HG03025 (cell line): ENCODE results near the gene SOX13.

Source experiments
- ATAC-seq: cut with Tn5 transposase; IDR thresholded peaks from one replicate; pipeline ENCODE4 v1.9.1; 2021; ENCODE audit warnings: mild to moderate bottlenecking, moderate library complexity; ENCODE audit not compliant: unreplicated experiment, low FRiP score

The SOX13 gene

DNA sequence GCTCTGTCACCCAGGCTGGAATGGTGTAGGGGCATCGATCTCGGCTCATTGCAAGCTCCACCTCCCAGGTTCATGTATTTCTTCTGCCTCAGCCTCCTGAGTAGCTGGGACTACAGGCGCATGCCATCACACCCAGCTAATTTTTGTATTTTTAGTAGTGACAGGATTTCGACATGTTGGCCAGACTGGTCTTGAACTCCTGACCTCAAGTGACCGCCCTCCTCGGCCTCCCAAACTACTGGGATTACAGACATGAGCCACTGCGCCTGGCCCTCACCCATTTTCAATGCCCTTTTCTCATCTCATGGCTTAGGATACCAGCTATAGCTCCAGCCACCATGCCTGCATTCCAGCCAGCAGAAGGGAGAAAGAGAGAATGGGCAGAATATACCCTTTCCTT is 12.9 kb upstream of the SOX13 start:
- ATAC-seq = no peak

DNA sequence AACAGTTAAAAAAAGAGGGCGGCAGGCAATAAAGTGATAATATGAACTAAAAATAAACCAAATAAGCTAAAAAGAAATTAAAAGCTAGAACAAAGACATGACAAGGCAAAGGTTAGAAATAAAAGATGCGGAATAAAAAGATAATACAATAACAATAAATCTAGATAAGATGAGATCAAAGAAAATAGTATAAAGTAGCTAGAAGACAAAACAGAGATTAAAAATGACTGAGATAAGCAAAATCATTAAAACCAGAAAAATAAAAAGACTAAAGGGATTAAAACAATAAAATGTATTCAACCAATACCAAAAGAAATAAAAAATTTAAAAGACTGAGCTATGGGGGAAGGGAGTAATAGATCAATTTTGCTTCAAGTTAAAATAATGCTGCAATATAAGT is 10.8 kb upstream of the SOX13 start:
- no peak for ATAC-seq

DNA sequence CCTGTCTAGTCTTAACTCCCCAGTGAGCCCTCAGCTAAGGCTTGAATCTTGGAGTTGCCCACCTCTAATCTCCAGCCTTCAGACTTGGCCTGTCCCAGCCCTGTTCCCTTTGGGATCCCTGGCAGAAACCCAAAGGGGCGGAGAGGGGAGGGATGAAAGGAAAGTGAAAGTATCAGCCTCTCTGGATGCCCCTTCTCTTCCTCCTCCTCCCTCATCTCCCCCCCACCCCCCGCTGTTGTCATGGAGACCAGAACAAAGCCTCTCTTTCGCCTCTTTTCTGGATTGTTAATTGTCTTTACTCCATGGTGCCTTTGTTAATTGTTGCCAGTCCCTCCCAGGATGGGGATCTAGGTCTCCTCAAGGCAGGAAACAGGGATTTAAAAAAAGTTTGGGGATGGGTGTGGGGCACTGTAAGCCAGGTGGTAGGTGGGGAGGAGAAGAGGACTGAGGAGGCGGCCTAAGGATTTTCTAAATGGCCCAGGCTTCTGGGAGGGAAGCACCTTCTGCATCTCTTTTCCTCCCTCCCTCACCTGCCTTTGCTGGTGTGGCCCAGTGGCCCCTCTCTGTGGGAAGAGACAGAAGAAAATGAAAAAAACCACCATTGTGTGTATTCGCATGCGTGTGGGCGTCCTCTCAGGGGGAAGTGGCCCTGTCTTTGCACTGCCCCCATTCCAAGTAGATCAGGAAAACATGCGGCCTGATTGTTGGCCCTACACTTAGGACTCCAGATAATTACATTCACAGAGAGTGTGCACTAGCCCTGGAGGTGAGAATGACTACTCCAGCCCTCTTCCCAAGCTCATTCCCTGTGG is 7.5 kb upstream of the SOX13 start:
- ATAC-seq = no peak

DNA sequence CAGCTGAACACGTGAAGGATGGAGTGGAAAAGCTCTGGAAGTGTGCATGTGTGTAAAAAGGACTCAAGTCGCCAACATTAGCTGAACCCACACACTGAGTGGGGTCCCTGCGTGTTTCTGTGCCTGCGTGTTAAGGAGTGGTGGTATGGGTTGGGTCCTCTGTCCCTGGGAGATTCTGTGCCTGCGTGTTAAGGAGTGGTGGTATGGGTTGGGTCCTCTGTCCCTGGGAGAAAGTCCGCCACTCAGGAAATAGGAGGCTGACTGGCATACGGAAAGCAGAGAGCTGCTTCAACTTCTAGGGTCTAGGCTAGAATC is 7.0 kb upstream of the SOX13 start:
- ATAC-seq = no peak

GRCh38 chr1:204067935-204068334 is 5.0 kb upstream of the SOX13 start:
- no peak for ATAC-seq

- no peak for ATAC-seq
These were observed 3.0 kb upstream of the SOX13 start for GRCh38 chr1:204069887-204070286.

DNA sequence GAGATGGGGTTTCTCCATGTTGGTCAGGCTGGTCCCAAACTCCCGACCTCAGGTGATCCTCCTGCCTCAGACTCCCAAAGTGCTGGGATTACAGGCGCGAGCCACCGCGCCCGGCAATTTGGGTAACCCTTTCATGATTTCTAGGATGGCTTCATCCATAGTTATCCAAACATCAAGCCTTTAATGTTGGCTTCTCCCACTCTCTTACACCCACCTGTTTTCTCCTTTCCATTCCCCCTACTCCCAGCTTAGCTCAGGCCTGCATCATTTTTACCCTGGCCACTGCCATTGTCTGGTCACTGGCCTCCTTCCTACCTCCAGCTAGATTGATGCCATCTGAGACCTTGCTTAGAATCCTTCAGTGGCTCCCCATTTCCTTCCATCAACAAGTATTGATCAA is 2.0 kb upstream of the SOX13 start:
- no peak for ATAC-seq

- no peak for ATAC-seq
These were observed 940 bp downstream of the SOX13 start for GRCh38 chr1:204073837-204074273.

- ATAC-seq = no peak
These were observed 1.6 kb downstream of the SOX13 start for GRCh38 chr1:204074274-204075138.

- ATAC-seq = no peak
These were observed 2.2 kb downstream of the SOX13 start for GRCh38 chr1:204075139-204075521.

DNA sequence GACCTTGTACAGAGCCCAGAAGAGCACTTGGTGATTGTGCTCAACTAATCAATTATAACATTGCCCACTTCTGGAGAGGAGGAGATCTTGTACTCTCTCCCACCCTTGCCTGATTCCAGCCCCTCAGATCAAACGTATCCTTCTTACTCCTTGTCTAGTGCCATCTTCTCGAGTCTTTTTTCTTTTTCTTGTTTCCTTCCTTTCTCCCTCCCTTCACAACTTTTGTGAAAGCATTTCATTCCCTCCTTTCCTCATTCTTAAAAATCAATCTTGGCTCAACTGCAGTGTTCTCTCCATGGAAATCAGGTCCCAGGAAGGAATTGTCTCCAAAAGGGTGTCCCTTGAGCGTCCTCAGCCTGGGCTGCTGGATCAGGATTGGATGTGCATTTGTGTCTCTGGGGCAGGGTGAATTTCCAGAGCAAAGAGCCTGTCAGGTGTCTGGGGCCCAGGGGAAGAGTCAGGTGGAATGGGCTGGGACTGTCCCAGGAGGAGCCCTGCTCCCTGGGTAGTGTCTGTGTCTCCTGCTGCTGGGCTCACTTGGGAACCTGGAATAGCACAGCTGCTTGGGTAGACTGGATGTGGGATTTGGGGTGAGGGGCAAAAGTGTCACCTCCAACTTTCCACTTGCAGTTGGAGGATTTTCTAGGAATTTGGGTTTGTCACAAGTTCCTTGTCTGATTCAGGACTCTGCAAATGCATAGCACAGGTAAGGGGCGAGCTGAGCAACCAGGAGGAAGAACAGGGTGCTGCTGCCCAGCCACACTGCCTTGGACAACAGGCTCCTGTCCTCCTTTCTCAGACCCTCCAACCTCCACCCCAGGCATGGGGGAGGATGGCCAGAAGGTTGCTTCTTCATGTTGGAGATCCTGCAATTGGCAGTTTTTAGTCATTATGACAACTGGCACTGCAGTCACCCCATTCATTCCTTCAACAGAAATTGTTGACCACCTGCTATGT is 3.3 kb downstream of the SOX13 start:
- ATAC-seq = no peak

GRCh38 chr1:204076891-204077290 is 4.0 kb downstream of the SOX13 start:
- ATAC-seq = no peak

DNA sequence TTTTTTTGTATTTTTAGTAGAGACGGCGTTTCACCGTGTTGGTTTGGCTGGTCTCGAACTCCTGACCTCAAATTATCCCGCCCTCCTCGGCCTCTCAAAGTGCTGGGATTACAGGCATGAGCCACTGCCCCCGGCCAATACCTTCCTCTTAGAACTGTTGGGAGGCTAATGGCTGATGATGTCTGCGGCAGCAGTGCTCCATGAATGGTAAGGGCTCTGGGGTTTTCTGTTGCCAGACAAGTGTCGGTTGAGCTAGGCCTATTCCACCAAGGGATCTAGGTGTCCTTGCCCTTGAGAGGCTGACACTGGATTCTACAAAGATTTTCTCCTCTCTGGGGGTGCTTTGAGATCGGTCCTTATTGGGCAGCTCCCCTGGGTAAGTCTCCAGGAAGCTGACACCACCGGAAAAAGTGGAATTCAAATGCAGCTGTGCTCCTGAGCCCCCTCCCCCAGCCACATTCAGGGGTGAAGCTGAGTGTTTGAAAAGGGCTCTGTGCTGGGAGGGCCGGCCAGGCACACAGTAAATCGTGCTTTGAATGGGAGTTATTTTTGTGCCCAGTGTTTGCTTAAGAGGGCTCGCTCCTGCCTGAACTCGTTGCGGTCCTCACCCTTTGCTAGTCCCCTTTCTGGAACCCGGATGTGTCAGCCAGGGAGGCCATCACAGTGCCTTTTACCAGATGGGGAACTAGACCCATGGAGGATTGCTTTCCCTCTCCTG is 5.2 kb downstream of the SOX13 start:
- no peak for ATAC-seq

DNA sequence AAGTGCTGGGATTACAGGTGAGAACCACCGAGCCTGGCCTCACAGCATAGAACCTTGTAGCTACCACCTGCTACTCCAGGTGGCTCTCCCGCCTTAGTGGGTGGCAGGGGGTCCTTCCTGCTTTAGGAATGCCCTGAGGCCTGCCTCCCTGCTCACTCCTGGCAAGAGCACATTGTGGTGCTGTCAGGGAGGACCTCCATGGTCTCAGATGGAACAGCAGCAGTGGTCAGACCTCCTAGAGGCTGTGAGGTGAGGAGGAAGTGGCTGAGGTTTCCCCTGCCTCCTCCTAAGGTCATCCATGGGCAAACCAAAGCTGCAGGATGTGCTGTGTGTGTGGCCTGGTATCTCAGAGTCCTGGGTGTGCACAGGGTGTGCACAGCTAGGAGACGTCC is 6.7 kb downstream of the SOX13 start:
- no peak for ATAC-seq

GRCh38 chr1:204080163-204080903 is 7.4 kb downstream of the SOX13 start:
- ATAC-seq = no peak

DNA sequence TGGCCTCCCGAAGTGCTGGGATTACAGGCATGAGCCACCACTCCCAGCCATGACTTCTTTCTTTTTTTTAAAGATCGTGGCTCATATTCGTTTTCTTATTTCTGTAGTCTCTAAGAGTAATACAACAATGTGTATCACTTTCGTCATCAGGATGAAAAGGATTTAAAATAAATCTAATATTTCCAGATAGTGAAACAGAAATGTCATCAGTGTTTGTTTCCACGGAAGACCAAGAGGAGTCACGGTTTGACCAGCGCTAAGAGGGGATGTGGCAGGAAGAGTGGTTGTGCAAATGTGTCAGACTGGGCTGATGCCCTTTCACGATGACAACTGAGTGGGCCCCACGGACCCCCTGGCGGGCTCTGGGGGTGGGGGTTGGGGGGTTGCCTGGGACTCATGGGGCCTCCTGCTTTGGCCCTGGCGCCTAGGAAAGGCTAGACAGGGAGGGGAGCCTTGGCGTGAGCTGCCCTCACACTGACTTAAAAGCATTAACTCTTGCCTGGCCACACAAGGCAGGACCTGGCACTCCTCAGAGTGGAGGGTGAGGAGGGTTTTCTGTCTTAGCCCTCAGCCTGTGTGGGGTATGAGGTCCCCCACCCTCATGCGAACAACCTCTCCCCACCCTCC is 8.4 kb downstream of the SOX13 start:
- no peak for ATAC-seq

DNA sequence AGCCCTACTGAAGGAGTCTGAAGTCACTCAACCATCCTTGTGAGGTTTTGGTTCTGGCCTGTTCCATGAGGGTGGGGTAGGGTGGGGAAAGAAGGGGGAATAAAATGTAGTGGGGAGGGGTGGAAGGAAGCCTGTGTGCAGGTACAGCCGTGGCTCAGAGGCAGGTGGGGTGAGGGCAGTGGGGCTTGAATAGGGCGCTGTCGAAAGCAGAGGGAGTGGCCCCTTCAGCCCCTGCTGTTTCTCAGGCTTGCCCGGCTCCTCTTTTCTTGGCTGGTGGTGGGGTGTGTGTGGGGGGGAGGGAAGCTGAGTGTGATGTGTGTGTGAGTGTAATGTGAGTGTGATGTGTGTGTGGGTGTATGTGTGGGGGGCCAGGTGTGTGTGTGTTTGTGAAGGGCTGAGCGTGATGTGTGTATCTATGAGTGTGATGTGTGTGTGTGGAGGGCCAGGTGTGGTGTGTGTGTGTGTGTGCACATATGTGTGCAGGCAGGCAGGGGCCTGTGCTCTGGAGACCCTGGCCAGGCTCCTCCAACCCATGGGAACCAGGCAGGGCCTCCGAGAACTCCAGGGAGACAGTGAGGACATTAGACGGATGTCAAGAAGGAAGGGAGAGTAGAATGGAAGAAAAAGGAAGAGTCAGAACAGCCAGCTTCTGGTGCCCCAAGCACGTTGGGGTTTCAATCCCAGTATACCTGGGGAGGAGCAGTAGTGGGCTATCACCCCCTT is 9.0 kb downstream of the SOX13 start:
- no peak for ATAC-seq

DNA sequence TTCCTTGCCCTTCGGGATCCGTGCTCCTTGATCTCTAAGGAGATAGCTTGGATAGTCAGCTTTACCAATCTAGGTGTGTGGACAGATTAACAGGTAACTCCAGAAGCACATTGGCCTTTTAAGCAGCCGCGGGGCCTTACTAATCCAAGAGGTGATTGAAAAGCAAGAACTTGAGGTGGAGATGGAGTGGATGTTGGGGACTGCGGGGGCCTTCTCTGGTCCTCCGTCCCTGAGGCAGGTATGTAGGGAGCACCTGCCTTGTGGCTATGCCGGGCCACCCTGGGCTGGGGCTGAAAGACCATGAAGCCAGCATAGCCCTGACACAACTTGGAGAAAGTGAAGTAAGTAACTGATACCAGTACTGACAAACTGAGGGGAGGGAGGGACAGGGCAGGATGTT is 10.6 kb downstream of the SOX13 start:
- no peak for ATAC-seq
